CD14-positive monocyte (primary cell): ENCODE results near the gene ULK2. TPM values are rescaled to one million over a fixed set of nuclear protein-coding genes. Genes with fewer than 3 reads are reported as not detected.
"Not testable (repeated sequence)": the region's sequence is repeated elsewhere in the genome, so short reads cannot be mapped to it uniquely, and the experiment has no call there.

Source experiments
- DNase-seq, 3 donors: peaks; one replicate each; pipeline ENCODE4 v3.0.0-alpha.2; 2011 to 2022
- H2AFZ ChIP-seq: 2 replicates; pipeline ENCODE4 v1.6.0; 2012; ENCODE audit warnings: mild to moderate bottlenecking, low read depth, low read length, inconsistent platforms; ENCODE audit not compliant: insufficient read depth, poor library complexity, severe bottlenecking
- H3K27ac ChIP-seq, 2 donors: 1 replicate in 1 of 2; 2 replicates in 1 of 2; pipeline ENCODE4 v1.5.1; 2012 to 2013; ENCODE audit warnings: low read length in 2 of 2, control low read depth in 1 of 2, inconsistent platforms in 1 of 2, low read depth in 1 of 2, mild to moderate bottlenecking in 1 of 2
- H3K27me3 ChIP-seq, 2 donors: one replicate each; pipeline versions ENCODE4 v1.6.0 to v1.6.1; 2011 to 2013; ENCODE audit warnings: low read length in 2 of 2; ENCODE audit not compliant: control insufficient read depth in 2 of 2, insufficient read depth in 2 of 2
- H3K36me3 ChIP-seq, 2 donors: replicated peaks in 1 of 2; 1 replicate in 1 of 2; 2 replicates in 1 of 2; pipeline versions ENCODE4 v1.5.1 to v1.6.1; 2012 to 2013; ENCODE audit warnings: low read length in 2 of 2, control low read depth in 1 of 2, inconsistent platforms in 1 of 2, mild to moderate bottlenecking in 1 of 2; ENCODE audit not compliant: insufficient read depth in 2 of 2, control insufficient read depth in 1 of 2
- H3K4me1 ChIP-seq, 2 donors: 1 replicate in 1 of 2; 2 replicates in 1 of 2; pipeline versions ENCODE4 v1.5.1 to v1.6.1; 2012 to 2013; ENCODE audit warnings: low read length in 2 of 2, control low read depth in 1 of 2, inconsistent platforms in 1 of 2, mild to moderate bottlenecking in 1 of 2, moderate library complexity in 1 of 2; ENCODE audit not compliant: insufficient read depth in 2 of 2, control insufficient read depth in 1 of 2
- H3K4me2 ChIP-seq: replicated peaks from 2 replicates; pipeline ENCODE3; 2012; ENCODE audit warnings: low read length, moderate library complexity, mild to moderate bottlenecking; ENCODE audit not compliant: poor library complexity, severe bottlenecking; ENCODE audit errors: extremely low read depth
- H3K4me3 ChIP-seq, 3 experiments: fragments of 200-600 bp in 1 of 3; sonication (generic) in 1 of 3; replicated peaks in 1 of 3; 1 replicate in 2 of 3; 2 replicates in 1 of 3; pipeline ENCODE4 v1.5.1; 2011 to 2013; ENCODE audit warnings: low read length in 3 of 3, mild to moderate bottlenecking in 3 of 3, control low read depth in 2 of 3, low read depth in 2 of 3, inconsistent platforms in 1 of 3, moderate library complexity in 1 of 3
- H3K79me2 ChIP-seq: 2 replicates; pipeline ENCODE4 v1.6.0; 2012; ENCODE audit warnings: mild to moderate bottlenecking, control low read depth, inconsistent platforms, low read length, moderate library complexity; ENCODE audit not compliant: insufficient read depth
- H3K9ac ChIP-seq: 2 replicates; pipeline ENCODE4 v1.6.0; 2017; ENCODE audit warnings: low read length, mild to moderate bottlenecking; ENCODE audit not compliant: insufficient read depth, poor library complexity, severe bottlenecking
- H3K9me3 ChIP-seq, 2 donors: replicated peaks in 1 of 2; 1 replicate in 1 of 2; 2 replicates in 1 of 2; pipeline versions ENCODE4 v1.5.1 to v1.6.1; 2012 to 2013; ENCODE audit warnings: low read length in 2 of 2, control low read depth in 1 of 2; ENCODE audit not compliant: control insufficient read depth in 1 of 2, insufficient read depth in 1 of 2
- H4K20me1 ChIP-seq: 2 replicates; pipeline ENCODE4 v1.6.0; 2012; ENCODE audit warnings: mild to moderate bottlenecking, low read length, control low read depth, moderate library complexity; ENCODE audit not compliant: insufficient read depth
- H3K27ac Mint-ChIP-seq, 7 donors: one replicate each; pipeline ENCODE4 v1.8.0; 2020; ENCODE audit warnings: mild to moderate bottlenecking in 7 of 7, mixed read lengths in 7 of 7, moderate library complexity in 6 of 7, inconsistent platforms in 2 of 7
- H3K27me3 Mint-ChIP-seq, 3 donors: one replicate each; pipeline ENCODE4 v1.8.0; 2021 to 2022; ENCODE audit warnings: low read depth in 3 of 3, mild to moderate bottlenecking in 3 of 3, mixed read lengths in 3 of 3, moderate library complexity in 3 of 3, inconsistent platforms in 1 of 3
- H3K36me3 Mint-ChIP-seq, 2 donors: one replicate each; pipeline ENCODE4 v1.8.0; 2020; ENCODE audit warnings: mixed read lengths in 2 of 2, inconsistent platforms in 1 of 2, mild to moderate bottlenecking in 1 of 2
- H3K4me1 Mint-ChIP-seq: one replicate; pipeline ENCODE4 v1.8.0; 2020; ENCODE audit warnings: mild to moderate bottlenecking, mixed read lengths
- H3K4me3 Mint-ChIP-seq, 2 donors: one replicate each; pipeline ENCODE4 v1.8.0; 2020; ENCODE audit warnings: mild to moderate bottlenecking in 2 of 2, mixed read lengths in 2 of 2, moderate library complexity in 1 of 2
- H3K9me3 Mint-ChIP-seq, 7 donors: one replicate each; pipeline ENCODE4 v1.8.0; 2020 to 2022; ENCODE audit warnings: mixed read lengths in 7 of 7, mild to moderate bottlenecking in 6 of 7, moderate library complexity in 6 of 7, inconsistent platforms in 2 of 7
- CTCF ChIP-seq: fragments of 200-600 bp; IDR thresholded peaks from one replicate; pipeline ENCODE4 v1.8.0; 2022; ENCODE audit warnings: antibody characterized with exemption, mild to moderate bottlenecking
- WGBS: methylation state at CpG from one replicate; pipeline ENCODE4 v1.1.5; 2013; ENCODE audit warnings: missing lambda C conversion rate; ENCODE audit not compliant: insufficient coverage; 5-methylcytosine and 5-hydroxymethylcytosine counted together
- intact Hi-C, 2 donors: fragments of 100-400 bp; cut with micrococcal nuclease; formaldehyde crosslinking; loops; one replicate each; pipeline versions ENCODE4 v1.15.0 to v1.15.1; 2023
- polyA plus RNA-seq, 3 donors: library from polyadenylated mRNA; depleted of rRNA in 1 of 3; unstranded in 2 of 3; stranded (reverse) in 1 of 3; fragments of 300-500 nt in 2 of 3; fragments of >200 nt in 1 of 3; fragmentation: Illumina TruSeq in 2 of 3; gene quantifications; 1 replicate in 2 of 3; 2 replicates in 1 of 3; pipeline ENCODE4 v1.2.3, GENCODE V29; 2012 to 2021

ULK2 gene
- polyA plus RNA-seq, 3 donors = 8.5 to 27.2 (median 12.3) TPM

- H3K27me3 Mint-ChIP-seq = peaks cover 0 to 2% (median 0%) of the 10 kb centered on the region in 3 donors
- H4K20me1 ChIP-seq = no peaks in the 10 kb centered on the region
- no peak overlapping the region for H2AFZ ChIP-seq
- DNase-seq = peak in 1 of 3 donors; percentile 37
- no peaks in the 10 kb centered on the region for H3K9me3 ChIP-seq
- H3K4me1 Mint-ChIP-seq = peaks cover 22% of the 10 kb centered on the region
- no CpG with 5 or more reads among the region's 3 CpGs for WGBS
- H3K27ac Mint-ChIP-seq = no peak overlapping the region
- H3K4me2 ChIP-seq = no peak overlapping the region
- peaks cover 18 to 39% of the 10 kb centered on the region in 2 donors for H3K36me3 Mint-ChIP-seq
- no peak overlapping the region for H3K4me3 ChIP-seq
- H3K27me3 ChIP-seq = no peaks in the 10 kb centered on the region
- H3K4me3 Mint-ChIP-seq = no peak overlapping the region
- peaks cover 20% of the 10 kb centered on the region for H3K79me2 ChIP-seq
- no peak for TF ChIP-seq CTCF
- H3K9ac ChIP-seq = no peak overlapping the region
- H3K4me1 ChIP-seq = peaks cover 21 to 29% of the 10 kb centered on the region in 2 donors
- intact Hi-C loops = loop anchor here in 1 of 2 donors (10.0 kb wide), 1 partner anchor 110 kb away; the partner anchor contains the start of gene AKAP10
- peaks cover 30 to 41% of the 10 kb centered on the region in 2 donors for H3K36me3 ChIP-seq
- H3K27ac ChIP-seq = no peak overlapping the region
- H3K9me3 Mint-ChIP-seq = peaks cover 0 to 2% (median 0%) of the 10 kb centered on the region in 7 donors
These were observed 2.7 kb downstream of the ULK2 start for GRCh38 chr17:19865021-19865420.

GRCh38 chr17:19860647-19861177 is 7.0 kb downstream of the ULK2 start:
- not testable (repeated sequence) for H3K27ac Mint-ChIP-seq, H3K4me2 ChIP-seq, H3K9me3 ChIP-seq, H3K27me3 Mint-ChIP-seq, H2AFZ ChIP-seq, H3K4me1 ChIP-seq, H3K4me3 Mint-ChIP-seq, H3K27ac ChIP-seq, H3K79me2 ChIP-seq, H3K9me3 Mint-ChIP-seq, H4K20me1 ChIP-seq, H3K4me3 ChIP-seq, H3K27me3 ChIP-seq, DNase-seq, H3K9ac ChIP-seq, H3K4me1 Mint-ChIP-seq
- intact Hi-C loops = loop anchor here in 1 of 2 donors (10.0 kb wide), 1 partner anchor 114 kb away; the partner anchor contains the start of gene AKAP10
- peaks cover 25 to 65% of the 10 kb centered on the region in 2 donors for H3K36me3 Mint-ChIP-seq
- WGBS = 100% methylated on average over 4 of the region's 9 CpGs
- H3K36me3 ChIP-seq = peaks cover 50 to 63% of the 10 kb centered on the region in 2 donors
